Measurements from ENCODE around the gene SLC25A46.
A peak's percentile ranks its signal among the peaks of the same experiment; 100 is the strongest.
"Not testable (repeated sequence)": the region's sequence is repeated elsewhere in the genome, so short reads cannot be mapped to it uniquely, and the experiment has no call there.

Gene SLC25A46

DNA sequence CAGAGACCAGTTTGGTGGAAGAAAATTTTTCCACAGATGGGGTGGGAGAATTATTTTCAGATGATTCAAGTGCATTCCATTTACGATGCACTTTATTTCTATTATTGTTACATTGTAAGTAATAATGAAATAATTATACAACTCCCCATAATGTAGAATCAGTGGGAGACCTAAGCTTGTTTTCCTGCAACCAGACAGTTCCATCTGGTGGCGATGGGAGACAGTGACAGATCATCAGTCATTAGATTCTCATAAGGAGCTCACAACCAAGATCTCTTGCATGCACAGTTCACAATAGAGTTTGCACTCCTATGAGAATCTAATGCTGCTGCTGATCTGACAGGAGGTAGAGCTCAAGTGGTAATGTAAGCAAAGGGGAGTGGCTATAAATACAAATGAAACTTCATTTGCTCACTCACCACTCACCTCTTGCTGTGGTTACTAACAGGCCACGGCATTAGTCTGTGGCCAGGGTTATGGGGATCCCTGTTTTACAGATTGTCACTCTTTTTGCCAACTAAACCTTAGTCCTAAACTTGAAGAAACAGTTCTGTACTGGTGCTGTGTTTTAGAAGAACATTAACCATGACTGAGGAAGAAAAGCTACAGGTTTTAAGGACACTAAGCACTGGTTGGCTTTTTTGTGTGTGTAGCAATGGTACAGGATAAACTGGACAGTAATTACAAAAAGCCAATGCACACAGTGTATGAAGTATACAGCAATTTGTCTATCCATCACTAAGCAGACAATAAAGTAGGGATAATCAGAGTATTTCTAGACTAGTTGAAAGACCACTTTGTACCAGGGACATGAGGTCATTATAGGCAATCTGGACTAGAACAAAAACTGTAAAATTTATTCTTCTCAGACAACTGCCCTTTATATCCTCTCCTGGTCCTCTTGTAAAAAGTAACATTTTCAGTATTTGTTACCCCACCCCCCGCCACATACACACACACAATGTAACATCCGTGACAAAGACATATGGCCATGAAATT, 22.3 kb upstream of the SLC25A46 start:
- peak; percentile 6 for DNase-seq (ENCODE audit: low read depth)
- no peak overlapping the region for H3K4me3 ChIP-seq (ENCODE audit: low read depth, low read length)
- TF ChIP-seq, protein P1, sequence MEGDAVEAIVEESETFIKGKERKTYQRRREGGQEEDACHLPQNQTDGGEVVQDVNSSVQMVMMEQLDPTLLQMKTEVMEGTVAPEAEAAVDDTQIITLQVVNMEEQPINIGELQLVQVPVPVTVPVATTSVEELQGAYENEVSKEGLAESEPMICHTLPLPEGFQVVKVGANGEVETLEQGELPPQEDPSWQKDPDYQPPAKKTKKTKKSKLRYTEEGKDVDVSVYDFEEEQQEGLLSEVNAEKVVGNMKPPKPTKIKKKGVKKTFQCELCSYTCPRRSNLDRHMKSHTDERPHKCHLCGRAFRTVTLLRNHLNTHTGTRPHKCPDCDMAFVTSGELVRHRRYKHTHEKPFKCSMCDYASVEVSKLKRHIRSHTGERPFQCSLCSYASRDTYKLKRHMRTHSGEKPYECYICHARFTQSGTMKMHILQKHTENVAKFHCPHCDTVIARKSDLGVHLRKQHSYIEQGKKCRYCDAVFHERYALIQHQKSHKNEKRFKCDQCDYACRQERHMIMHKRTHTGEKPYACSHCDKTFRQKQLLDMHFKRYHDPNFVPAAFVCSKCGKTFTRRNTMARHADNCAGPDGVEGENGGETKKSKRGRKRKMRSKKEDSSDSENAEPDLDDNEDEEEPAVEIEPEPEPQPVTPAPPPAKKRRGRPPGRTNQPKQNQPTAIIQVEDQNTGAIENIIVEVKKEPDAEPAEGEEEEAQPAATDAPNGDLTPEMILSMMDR (conservative IDR thresholded peaks at IDR 0.05; ENCODE audit: low read depth, low read length), result peak; percentile 7

DNA sequence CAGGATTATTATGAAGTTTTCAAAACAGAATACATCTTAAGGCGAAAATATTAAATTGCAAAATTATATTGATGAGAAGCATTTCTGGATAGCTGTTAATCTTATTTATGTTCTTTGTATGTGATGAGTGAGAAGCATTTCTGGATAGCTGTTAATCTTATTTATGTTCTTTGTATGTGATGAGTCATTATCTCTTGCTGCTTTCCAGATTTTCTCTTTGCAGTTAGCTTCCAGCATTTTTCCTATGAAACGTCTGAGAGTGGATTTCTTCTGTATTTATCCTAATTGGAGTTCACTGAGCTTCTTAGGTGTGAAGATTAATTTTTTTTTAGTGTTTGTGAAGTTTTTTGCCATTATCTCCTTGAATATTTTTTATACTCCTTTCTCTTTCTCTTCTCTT, 20.5 kb upstream of the SLC25A46 start:
- TF ChIP-seq, protein P1 (conservative IDR thresholded peaks at IDR 0.05; ENCODE audit: low read depth, low read length), result no peak
- DNase-seq (ENCODE audit: low read depth), result no peak
- no peak overlapping the region for H3K4me3 ChIP-seq (ENCODE audit: low read depth, low read length)

- TF ChIP-seq, protein P1 (conservative IDR thresholded peaks at IDR 0.05; ENCODE audit: low read depth, low read length), result no peak
- DNase-seq (ENCODE audit: low read depth), result peak; percentile 89
- H3K4me3 ChIP-seq (ENCODE audit: low read depth, low read length), result peak within 1 kb of the TSS; percentile 58
Observed at GRCh38 chr5:110726249-110727024, 12.4 kb upstream of the SLC25A46 start, which contains the start of gene TMEM232. Gene TMEM232, minus strand, starts transcription at chr5:110726671. Its CDS starts 59,319 bp downstream, at chr5:110667352.

DNA sequence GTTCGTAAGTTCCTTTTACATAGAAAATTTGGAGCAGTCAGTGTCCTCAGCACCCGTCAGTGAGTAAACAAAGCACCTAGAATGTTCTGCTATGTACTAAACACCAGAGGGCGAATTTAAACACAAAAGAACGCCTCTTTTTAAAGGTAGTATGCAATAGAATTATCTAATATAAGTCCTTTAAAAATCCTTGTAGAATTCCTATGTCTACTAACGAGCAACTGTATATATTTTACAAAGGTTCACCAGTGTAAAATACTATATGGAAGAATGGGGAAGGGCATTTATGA, 11.8 kb upstream of the SLC25A46 start:
- peak; percentile 17 for DNase-seq (ENCODE audit: low read depth)
- TF ChIP-seq, protein P1 (conservative IDR thresholded peaks at IDR 0.05; ENCODE audit: low read depth, low read length), result peak; percentile 36
- peak overlapping the region; percentile 58 for H3K4me3 ChIP-seq (ENCODE audit: low read depth, low read length)

GRCh38 chr5:110731499-110731898, 7.3 kb upstream of the SLC25A46 start:
- not testable (repeated sequence) for DNase-seq (ENCODE audit: low read depth); H3K4me3 ChIP-seq (ENCODE audit: low read depth, low read length)

DNA sequence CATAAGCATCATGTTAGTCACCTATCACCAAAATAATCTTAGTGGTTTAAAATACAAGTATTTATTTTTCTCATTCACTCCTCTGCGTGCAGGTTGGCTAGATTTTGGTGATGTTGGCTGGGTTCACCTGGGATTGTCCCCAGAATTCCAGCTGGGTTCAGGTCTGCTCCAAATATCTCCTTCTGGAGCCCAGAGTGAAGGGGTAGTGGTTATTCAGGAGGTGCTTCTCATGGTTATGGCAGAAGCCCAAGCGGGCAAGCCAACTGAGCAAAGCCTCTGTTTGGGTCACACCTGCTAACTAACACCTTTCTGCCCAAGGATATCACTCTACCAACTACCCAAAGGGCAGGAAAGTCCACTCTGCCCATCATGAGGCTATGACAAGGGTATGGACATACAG, 4.7 kb upstream of the SLC25A46 start:
- H3K4me3 ChIP-seq (ENCODE audit: low read depth, low read length), result no peak overlapping the region
- TF ChIP-seq, protein P1 (conservative IDR thresholded peaks at IDR 0.05; ENCODE audit: low read depth, low read length), result no peak
- no peak for DNase-seq (ENCODE audit: low read depth)

DNA sequence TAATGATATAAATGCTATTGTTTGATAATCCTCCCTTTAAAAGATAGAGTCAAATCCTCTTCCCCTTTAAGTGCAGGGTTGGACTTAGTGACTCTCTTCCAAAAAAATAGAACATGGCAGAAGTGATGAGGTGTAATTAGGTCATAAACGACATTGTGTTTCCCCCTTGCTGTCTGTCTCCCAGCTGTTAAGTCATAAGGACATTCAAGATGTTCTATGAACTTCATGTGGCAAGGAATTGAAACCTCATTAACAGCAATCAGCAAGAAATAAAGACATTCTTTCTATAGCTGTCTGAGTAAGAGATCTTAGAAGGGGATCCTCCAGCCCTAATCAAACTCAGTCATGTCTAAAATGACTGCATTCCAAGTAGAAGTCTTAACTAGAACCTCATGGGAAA, 3.3 kb upstream of the SLC25A46 start:
- DNase-seq (ENCODE audit: low read depth), result no peak
- TF ChIP-seq, protein P1 (conservative IDR thresholded peaks at IDR 0.05; ENCODE audit: low read depth, low read length), result no peak
- H3K4me3 ChIP-seq (ENCODE audit: low read depth, low read length), result no peak overlapping the region

All from choroid plexus epithelial cell (primary cell).